BLaER1 treated with 17β-estradiol and CSF1 and Interleukin-3, amounts not matched to agents 10 nM and 100 nM (cell line): Measurements from ENCODE around the gene NUAK1.

ENCODE experiments used
- H3K27ac ChIP-seq, 11 experiments: shearing (Covaris generic); formaldehyde crosslinking; 2 replicates each; pipeline ENCODE4 v1.8.1; 2022
- H3K27me3 ChIP-seq, 11 experiments: shearing (Covaris generic); formaldehyde crosslinking; 2 replicates each; pipeline ENCODE4 v1.8.1; 2022
- H3K36me3 ChIP-seq, 11 experiments: shearing (Covaris generic); formaldehyde crosslinking; 2 replicates each; pipeline ENCODE4 v1.8.1; 2022
- H3K4me1 ChIP-seq, 10 experiments: shearing (Covaris generic); formaldehyde crosslinking; 2 replicates each; pipeline ENCODE4 v1.8.1; 2022
- H3K4me2 ChIP-seq, 11 experiments: shearing (Covaris generic); formaldehyde crosslinking; 2 replicates each; pipeline ENCODE4 v1.8.1; 2022
- H3K4me3 ChIP-seq, 10 experiments: shearing (Covaris generic); formaldehyde crosslinking; 2 replicates each; pipeline ENCODE4 v1.8.1; 2022
- H3K9ac ChIP-seq, 11 experiments: shearing (Covaris generic); formaldehyde crosslinking; 2 replicates each; pipeline ENCODE4 v1.8.1; 2022
- H3K9me3 ChIP-seq, 11 experiments: shearing (Covaris generic); formaldehyde crosslinking; replicated peaks in 1 of 11; 2 replicates each; pipeline ENCODE4 v1.8.1; 2022
- H4K20me1 ChIP-seq, 11 experiments: shearing (Covaris generic); formaldehyde crosslinking; 2 replicates each; pipeline ENCODE4 v1.8.1; 2022
- Cebpa-rat ChIP-seq, 11 experiments: shearing (Covaris generic); IDR thresholded peaks; 2 replicates each; pipeline ENCODE4 v1.8.1; 2022

The NUAK1 gene

DNA sequence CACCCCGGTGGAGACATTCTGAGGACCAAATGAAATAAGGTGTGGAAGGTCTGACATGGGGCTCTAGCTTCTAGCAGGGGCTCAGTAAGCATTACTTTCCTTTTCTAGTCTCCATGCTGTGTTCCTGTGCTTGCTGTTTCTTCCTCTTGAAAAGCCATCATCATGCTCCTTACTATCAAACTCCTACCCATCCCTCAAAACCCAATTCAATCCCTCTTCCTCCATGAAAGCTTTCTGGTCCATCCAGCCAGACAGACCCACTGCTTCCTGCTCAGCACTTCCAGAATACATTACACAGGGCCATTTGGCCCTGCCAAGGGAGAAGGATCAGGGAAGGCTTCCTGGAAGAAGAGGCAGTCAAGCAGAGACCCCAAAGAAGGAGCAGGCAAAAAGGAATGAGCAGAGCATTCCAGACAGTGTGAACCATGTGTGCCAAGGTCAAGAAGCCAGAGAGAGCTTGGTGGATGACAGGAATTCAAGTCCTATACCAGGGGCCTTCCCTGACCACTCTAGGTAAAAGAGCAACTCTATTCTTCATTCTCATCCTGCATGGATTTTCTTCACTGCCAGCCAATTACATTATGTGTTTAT is 59.5 kb downstream of the NUAK1 start:
- H4K20me1 ChIP-seq = no peaks in the 10 kb centered on the region
- H3K27ac ChIP-seq = no peak overlapping the region
- no peaks in the 10 kb centered on the region for H3K36me3 ChIP-seq
- no peak overlapping the region for H3K4me2 ChIP-seq
- TF ChIP-seq Cebpa-rat (IDR thresholded peaks at IDR 0.05) = no peak
- H3K27me3 ChIP-seq = no peaks in the 10 kb centered on the region
- no peak overlapping the region for H3K9ac ChIP-seq
- no peak overlapping the region for H3K4me3 ChIP-seq
- H3K9me3 ChIP-seq = no peaks in the 10 kb centered on the region
- peaks cover 0 to 15% (median 0%) of the 10 kb centered on the region in 10 experiments; a peak in 6 of 20 replicates for H3K4me1 ChIP-seq

DNA sequence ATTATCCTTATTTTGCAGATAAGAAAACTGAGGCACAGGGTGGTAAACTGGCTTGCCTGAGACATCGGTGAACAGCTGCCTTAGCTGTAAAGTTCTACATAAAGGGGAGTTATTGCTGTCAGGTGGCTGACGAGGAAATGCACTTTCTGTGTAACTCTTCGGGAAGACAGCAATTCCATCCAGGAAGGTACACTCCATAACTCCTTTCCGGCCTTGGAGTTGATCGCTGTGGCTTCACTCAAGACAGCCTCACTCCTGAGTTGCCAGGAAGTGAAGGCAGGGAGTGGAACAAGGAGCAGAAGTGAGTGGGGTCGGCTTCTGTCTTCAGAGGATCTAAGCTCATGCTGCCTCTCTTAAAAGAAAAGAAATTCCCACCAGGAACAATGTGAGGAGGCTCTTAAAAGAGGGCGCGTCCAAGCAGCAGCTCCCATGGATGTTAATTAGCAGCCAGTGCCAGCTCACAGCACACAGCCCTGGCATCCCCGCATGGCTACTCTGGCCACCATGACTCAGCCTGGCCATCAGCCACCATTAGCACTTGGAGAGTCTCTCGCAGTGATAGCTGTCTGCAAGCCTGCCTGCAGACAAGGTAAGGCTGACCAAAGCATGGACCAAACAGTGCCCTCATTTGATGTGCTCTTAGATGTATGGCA is 60.3 kb downstream of the NUAK1 start:
- Histone ChIP-seq H3K9ac (no peak overlapping the region), H3K4me1 (peaks cover 0 to 15% (median 0%) of the 10 kb centered on the region in 10 experiments; a peak in 6 of 20 replicates), H3K4me3 (no peak overlapping the region), H3K4me2 (no peak overlapping the region), H3K9me3 (no peaks in the 10 kb centered on the region), H4K20me1 (no peaks in the 10 kb centered on the region), H3K27ac (no peak overlapping the region), H3K27me3 (no peaks in the 10 kb centered on the region), H3K36me3 (no peaks in the 10 kb centered on the region)
- no peak for TF ChIP-seq Cebpa-rat (IDR thresholded peaks at IDR 0.05)

DNA sequence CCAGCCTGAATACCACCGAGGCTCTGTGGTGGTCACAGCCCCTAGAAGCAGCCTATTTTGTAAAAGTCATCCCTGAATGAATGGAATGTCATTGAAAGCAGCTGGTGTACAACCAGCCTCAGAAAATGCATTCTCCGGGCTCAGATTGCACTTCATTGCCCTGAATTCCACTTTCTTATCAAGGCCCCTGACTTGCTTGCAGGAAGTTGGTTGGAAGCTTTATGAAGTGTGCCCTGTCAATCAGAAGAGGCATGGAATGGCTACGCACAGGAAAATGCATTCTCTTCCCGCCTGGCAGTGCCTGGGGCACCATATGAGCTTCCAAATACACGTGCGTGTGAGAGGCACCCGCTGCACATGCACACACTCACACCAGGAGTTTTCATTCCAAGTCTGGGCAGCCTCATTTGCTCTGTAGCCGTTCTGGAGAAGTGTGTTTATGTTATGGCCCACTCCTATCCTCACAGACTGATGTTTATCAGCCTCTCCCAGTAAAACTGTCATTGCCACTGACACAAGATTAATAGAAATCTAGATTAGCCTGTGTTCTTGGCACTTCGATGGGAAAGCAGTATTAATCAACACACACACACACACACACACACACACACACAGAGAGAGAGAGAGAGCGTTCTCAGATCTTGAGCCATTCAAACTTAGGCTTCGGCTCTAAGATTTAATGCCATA is 63.9 kb downstream of the NUAK1 start:
- Histone ChIP-seq H3K9ac (no peak overlapping the region), H3K9me3 (0 out of 22 replicates have a peak, but pooled peaks cover 0 to 1% (median 0%) of the 10 kb centered on the region in 11 experiments), H3K36me3 (no peaks in the 10 kb centered on the region), H3K27ac (no peak overlapping the region), H4K20me1 (no peaks in the 10 kb centered on the region), H3K27me3 (no peaks in the 10 kb centered on the region), H3K4me3 (no peak overlapping the region), H3K4me2 (no peak overlapping the region), H3K4me1 (no peaks in the 10 kb centered on the region)
- no peak for TF ChIP-seq Cebpa-rat (IDR thresholded peaks at IDR 0.05)

DNA sequence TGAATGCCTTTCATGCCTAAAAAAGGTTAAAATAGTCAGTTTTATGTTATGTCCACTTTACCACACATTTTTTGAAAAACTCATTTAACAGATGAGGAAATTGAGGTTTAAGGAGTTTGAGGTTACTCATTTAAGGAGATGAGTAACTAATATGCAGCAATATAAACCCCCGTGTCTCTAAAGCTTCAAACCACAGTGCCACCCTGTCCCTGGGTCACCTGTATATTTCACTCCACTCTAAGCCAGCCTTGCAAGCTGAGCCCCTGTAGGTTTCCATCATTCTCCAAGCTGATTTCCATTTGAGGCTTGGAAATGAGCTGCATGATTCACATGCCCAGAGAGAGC is 64.4 kb downstream of the NUAK1 start:
- H3K4me1 ChIP-seq = no peaks in the 10 kb centered on the region
- H3K27me3 ChIP-seq = no peaks in the 10 kb centered on the region
- no peak overlapping the region for H3K4me2 ChIP-seq
- no peaks in the 10 kb centered on the region for H4K20me1 ChIP-seq
- TF ChIP-seq Cebpa-rat (IDR thresholded peaks at IDR 0.05) = no peak
- peaks cover 0 to 6% (median 0%) of the 10 kb centered on the region in 11 experiments; a peak in 2 of 22 replicates for H3K9me3 ChIP-seq
- H3K9ac ChIP-seq = no peak overlapping the region
- no peak overlapping the region for H3K27ac ChIP-seq
- H3K4me3 ChIP-seq = no peak overlapping the region
- H3K36me3 ChIP-seq = no peaks in the 10 kb centered on the region

DNA sequence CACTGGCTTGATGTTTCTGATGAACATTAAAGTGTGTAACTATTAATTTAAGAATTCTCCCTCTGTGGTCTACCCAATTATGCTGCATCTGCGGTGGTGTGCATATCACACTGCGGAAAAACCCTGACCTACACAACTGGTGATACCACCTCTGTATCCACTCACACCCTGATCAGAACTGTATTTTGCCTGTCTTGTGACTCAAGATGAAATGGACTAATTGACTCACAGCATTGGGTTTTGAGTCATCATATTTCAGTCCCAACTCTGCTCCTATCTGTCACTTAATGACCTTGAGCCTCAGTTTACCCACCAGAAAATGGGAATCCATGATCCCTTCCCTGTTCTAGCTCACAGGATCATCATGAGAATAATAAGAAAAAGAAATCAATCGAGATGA is 65.6 kb downstream of the NUAK1 start:
- Histone ChIP-seq H3K9ac (no peak overlapping the region), H3K4me1 (no peaks in the 10 kb centered on the region), H3K27me3 (no peaks in the 10 kb centered on the region), H3K36me3 (no peaks in the 10 kb centered on the region), H3K9me3 (peaks cover 0 to 11% (median 0%) of the 10 kb centered on the region in 11 experiments; a peak in 2 of 22 replicates), H4K20me1 (no peaks in the 10 kb centered on the region), H3K27ac (no peak overlapping the region), H3K4me2 (no peak overlapping the region), H3K4me3 (no peak overlapping the region)
- TF ChIP-seq Cebpa-rat (IDR thresholded peaks at IDR 0.05) = no peak

DNA sequence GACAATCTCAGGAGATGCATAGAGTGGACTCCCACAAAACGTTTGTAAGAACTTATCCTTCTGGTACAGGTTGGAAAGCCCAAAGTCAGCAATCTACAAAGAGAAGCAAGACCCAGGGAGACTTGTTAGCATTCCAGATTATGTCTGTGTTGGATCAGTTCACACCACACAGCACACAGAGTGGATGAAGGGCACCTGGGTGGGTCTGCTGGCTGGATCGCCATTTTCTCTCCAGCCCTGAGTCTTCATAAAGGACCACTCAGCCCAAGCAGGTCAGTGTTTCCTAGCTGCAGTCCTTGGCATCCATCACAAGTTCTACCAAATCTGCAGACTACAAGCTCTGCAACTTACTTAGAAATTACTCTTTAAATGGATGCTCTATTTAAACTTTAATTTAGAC is 66.0 kb downstream of the NUAK1 start:
- peaks cover 0 to 11% (median 0%) of the 10 kb centered on the region in 11 experiments; a peak in 3 of 22 replicates for H3K9me3 ChIP-seq
- no peak overlapping the region for H3K9ac ChIP-seq
- no peaks in the 10 kb centered on the region for H3K36me3 ChIP-seq
- no peak overlapping the region for H3K4me3 ChIP-seq
- no peak overlapping the region for H3K4me2 ChIP-seq
- TF ChIP-seq Cebpa-rat (IDR thresholded peaks at IDR 0.05) = no peak
- H3K27ac ChIP-seq = no peak overlapping the region
- H4K20me1 ChIP-seq = no peaks in the 10 kb centered on the region
- H3K4me1 ChIP-seq = no peaks in the 10 kb centered on the region
- H3K27me3 ChIP-seq = no peaks in the 10 kb centered on the region

DNA sequence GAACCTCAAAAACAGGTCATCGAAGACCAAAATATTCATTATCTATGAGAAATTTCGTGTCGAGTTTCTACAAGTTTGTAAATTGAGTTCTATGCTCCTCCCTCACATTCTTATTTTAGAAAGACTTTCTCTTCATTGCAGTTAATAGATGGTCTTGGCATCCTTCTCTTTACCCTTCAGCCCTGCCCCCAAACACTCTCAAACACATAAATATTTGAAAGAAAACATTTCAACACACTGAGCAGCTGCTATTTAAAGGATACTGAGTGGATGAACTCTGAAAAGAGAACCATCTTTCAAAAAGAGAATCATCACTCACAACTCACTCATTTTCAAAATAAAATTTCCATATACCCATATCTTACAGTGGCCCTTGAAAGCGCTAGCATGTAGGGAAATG is 67.1 kb downstream of the NUAK1 start:
- Histone ChIP-seq H4K20me1 (no peaks in the 10 kb centered on the region), H3K9ac (no peak overlapping the region), H3K4me2 (no peak overlapping the region), H3K27me3 (no peaks in the 10 kb centered on the region), H3K27ac (no peak overlapping the region), H3K4me3 (no peak overlapping the region), H3K9me3 (peaks cover 0 to 20% (median 3%) of the 10 kb centered on the region in 11 experiments; a peak in 4 of 22 replicates), H3K4me1 (no peaks in the 10 kb centered on the region), H3K36me3 (no peaks in the 10 kb centered on the region)
- no peak for TF ChIP-seq Cebpa-rat (IDR thresholded peaks at IDR 0.05)

DNA sequence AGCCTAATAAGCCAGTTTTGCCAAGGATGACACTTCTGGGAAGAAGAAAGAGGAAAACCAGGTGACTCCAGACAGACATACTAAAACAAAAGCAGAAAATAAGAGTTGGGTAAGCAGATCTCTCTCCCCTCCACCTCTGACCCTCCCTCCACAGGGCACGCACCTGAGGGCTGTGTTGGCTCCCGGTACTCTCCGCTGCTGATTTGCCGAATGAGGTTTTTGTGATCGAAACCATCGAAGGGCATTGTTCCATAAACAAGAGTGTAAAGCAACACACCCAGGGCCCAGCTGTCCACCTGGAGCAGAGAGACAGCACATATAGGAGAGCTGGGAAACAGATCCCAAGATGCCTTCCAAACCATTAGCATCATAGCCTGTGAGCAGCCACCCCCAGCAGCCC is 68.1 kb downstream of the NUAK1 start:
- Histone ChIP-seq H3K36me3 (no peaks in the 10 kb centered on the region), H3K9me3 (peaks cover 0 to 20% (median 3%) of the 10 kb centered on the region in 11 experiments; a peak in 4 of 22 replicates), H4K20me1 (no peaks in the 10 kb centered on the region), H3K4me1 (no peaks in the 10 kb centered on the region), H3K27me3 (no peaks in the 10 kb centered on the region), H3K9ac (no peak overlapping the region), H3K4me3 (no peak overlapping the region), H3K4me2 (no peak overlapping the region), H3K27ac (no peak overlapping the region)
- TF ChIP-seq Cebpa-rat (IDR thresholded peaks at IDR 0.05) = no peak

DNA sequence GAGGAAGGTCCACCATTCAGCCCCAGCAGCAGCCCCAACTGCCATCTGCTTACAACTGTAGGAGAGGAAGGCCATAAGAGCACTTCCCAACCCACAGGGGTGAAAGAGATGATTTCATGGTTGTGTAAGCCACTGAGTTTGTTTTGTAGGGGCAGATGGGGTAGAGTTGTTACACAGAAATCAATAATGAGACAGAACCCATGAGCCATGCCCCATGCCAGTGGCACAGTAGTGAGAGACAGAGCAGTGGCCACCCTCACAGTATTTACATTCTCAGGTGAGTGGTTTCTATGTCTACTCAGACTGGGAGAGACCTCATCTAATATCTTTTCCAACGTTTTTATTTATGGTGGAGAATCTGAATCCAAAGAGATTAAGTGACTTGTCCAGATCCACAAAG is 68.6 kb downstream of the NUAK1 start:
- H3K4me2 ChIP-seq = no peak overlapping the region
- no peak overlapping the region for H3K27ac ChIP-seq
- no peaks in the 10 kb centered on the region for H3K27me3 ChIP-seq
- H3K4me3 ChIP-seq = no peak overlapping the region
- no peak overlapping the region for H3K9ac ChIP-seq
- TF ChIP-seq Cebpa-rat (IDR thresholded peaks at IDR 0.05) = no peak
- H3K4me1 ChIP-seq = no peaks in the 10 kb centered on the region
- H3K36me3 ChIP-seq = no peaks in the 10 kb centered on the region
- H4K20me1 ChIP-seq = no peaks in the 10 kb centered on the region
- peaks cover 0 to 20% (median 3%) of the 10 kb centered on the region in 11 experiments; a peak in 4 of 22 replicates for H3K9me3 ChIP-seq
